ENCODE data around the gene ZBTB20. TPM values are rescaled to one million over a fixed set of nuclear protein-coding genes. Genes with fewer than 3 reads are reported as not detected.
"Not testable (repeated sequence)": the region's sequence is repeated elsewhere in the genome, so short reads cannot be mapped to it uniquely, and the experiment has no call there.

Gene ZBTB20
- 8.8 and 10.4 TPM in 2 replicates for total RNA-seq

DNA sequence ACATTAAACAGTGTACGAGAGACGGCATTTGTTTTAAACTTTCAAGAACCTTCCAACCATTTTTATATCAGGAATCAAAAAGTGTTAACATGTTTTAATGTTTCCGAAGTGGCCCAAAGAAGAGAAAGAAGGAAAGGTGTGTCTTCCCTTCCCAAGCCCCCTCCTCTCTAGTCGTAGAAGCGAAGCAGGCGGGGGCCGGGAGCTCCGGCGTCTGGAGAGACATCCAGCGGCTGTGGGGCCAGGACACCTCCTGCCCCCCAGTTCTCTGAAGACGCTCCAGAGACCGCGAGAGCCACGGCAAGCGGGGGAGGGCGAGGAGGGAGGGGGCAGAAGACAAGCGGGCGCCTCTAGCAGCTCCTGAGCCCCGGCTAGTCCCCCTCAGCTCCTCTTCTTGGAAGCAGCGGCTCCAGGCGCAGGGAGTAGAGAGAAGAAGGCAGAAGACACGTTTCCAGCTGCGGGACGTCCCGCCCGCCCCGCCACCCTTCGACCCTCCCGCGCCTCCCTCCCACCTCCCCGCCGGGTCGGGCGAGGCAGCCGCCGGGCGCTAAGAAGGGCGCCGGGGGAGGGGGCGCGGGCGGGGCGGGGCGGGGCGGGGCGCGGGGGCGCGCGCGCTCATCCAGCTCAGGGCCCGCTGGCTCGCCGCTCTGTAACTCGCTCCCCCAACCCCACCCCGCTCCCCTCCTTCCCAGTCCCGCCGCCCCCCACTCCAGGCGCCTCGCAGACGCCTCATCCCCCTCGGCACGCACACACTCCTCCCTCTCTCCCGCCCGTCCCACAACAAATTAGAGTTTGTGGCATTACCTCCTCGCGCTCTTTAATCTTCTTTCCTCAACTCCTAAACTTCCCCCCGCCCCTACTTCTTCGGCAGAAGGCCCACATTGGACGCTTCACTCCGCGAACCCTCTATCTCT, at the start of gene ZBTB20:
ZBTB20 (minus strand) TSS at position 871 of the 911 bp plus-strand sequence.
- DNase-seq (ENCODE audit: low read depth, low spot score): no peak

DNA sequence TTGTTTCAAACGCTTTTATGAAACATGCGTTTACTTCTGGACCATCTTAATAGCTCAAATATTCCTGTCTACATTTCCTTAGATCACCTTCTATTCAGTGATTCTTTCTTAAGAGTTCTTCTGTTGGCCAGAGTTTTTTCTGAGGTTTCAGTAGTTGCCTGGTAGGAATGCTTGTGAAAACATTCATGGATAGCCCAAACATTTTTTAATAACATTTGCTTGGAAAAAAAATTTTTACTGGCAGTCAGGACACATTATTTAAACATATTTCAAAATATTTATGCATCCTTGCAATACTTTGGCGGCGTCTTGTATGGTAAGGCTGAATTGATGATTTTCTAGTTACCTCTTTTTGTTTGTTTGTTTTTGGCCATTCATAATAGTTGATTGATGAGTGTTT, 47.4 kb upstream of the ZBTB20 start:
- no peak for DNase-seq (ENCODE audit: low read depth, low spot score)

DNA sequence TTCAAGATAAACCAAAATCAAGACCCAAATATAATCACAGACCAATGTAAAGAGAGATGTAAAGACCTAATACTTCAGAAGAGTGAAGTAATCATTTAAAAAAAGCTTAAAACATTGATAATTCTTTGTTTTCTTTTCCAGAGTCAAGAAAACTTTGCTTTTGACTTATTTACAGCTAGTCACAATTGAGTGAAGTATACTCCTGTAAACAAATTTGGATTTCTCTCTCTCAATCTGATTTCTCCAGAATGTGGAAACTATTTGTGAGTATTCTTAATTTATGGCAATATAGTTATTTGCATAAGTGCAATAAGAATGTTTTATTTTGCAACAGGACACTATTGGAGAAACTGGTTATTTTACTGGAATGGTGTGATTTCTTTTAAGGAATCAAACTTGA, 43.7 kb upstream of the ZBTB20 start:
- no peak for DNase-seq (ENCODE audit: low read depth, low spot score)

DNA sequence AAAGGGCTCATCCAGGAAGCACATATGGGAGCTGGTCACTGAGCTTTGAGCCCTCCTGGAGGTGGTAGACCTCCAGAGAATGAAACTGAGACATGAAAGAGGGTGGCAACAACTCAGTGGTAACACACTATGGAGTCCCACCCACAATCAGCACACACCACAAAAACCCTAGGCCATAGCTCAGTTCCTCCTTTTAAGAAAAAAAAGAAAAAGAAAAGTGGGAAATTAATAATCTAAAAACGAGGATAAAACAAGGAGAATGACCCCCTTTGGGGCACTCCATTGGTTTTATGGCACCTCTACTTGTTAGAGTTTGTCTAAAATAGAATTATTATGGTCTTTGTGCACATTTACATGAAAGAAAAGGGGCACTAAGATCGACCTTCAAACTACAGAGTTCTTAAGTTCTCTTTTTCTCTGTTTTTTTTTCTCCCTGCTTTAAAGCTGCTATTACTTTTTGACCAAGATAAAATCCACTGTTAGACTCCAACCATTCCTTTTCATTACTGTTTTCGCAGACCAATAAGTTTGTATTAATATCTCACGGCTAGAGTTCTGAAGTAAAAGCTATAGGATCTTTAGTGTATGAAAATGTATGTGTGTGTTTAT, 40.2 kb upstream of the ZBTB20 start:
- DNase-seq (ENCODE audit: low read depth, low spot score): no peak

DNA sequence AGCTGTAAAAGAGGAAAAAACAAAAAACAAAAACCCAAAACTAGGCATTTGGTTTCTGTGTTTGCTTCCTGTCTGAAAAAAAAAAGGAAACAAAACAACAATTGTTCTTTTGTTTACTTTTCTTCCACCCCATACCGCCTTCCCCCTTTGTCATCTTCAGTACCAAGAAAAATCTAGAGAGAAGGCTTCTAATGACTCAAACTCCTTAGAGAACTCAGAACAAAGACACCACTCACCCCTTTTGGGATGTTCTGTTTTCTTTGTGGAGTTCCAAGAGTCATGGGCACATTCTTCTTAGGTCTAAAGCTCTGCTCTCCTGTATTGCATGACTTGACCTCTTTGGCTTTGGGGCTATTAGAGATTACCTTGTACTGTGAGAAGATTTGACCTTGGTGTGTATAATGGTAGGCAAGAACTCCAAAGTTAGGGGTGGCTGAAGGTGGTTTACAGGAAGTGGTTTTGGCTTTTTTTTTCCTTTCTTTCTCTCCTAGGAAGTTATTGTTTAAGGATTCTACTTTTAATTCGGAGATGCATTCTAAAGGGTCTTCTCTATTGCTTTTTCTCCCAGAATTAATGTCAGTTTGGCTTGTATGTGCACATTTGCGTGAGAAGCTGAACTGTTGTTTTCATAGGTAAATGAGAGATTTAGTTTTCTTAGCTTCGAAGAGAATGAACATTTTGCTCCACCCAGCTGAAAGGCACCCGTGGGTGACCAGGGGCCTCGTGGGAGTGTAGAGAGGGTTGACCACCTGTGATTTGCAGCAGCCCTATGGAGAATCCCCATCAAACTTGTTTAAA, 39.5 kb upstream of the ZBTB20 start:
- no peak for DNase-seq (ENCODE audit: low read depth, low spot score)

DNA sequence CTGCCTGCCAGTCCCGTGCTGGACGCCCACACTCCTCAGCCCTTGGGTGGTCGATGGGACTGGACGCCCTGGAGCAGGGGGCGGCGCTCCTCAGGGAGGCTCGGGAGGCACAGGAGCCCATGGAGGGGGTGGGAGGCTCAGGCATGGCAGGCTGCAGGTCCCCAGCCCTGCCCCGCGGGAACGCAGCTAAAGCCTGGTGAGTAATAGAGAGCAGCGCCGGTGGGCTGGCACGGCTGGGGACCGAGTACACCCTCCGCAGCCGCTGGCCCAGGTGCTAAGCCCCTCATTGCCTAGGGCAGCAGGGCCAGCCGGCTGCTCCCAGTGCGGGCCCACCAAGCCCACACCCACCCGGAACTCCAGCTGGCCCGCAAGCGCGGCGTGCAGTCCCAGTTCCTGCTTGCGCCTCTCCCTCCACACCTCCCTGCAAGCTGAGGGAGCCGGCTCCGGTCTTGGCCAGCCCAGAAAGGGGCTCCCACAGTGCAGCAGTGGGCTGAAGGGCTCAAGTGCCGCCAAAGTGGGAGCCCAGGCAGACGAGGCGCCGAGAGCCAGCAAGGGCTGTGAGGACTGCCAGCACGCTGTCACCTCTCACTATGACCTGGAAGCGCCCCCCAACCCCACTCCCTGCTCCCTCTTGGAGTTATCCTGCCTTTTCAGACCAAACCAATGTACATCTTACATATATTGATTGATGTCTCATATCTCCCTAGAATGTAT, 37.9 kb upstream of the ZBTB20 start:
- not testable (repeated sequence) for DNase-seq (ENCODE audit: low read depth, low spot score)

DNA sequence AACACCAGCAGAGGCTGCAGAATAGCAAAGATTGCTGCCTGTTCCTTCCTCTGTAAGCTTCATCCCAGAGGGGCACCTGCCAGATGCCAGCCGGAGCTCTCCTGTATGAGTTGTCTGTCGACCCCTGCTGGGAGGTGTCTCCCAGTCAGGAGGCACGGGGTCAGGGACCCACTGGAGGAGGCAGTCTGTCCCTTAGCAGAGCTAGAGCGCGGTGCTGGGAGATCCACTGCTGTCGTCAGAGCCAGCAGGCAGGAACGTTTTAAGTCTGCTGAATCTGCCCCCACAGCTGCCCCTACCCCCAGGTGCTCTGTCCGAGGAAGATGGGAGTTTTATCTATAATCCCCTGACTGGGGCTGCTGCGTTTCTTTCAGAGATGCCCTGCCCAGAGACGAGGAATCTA, 31.8 kb upstream of the ZBTB20 start:
- not testable (repeated sequence) for DNase-seq (ENCODE audit: low read depth, low spot score)

DNA sequence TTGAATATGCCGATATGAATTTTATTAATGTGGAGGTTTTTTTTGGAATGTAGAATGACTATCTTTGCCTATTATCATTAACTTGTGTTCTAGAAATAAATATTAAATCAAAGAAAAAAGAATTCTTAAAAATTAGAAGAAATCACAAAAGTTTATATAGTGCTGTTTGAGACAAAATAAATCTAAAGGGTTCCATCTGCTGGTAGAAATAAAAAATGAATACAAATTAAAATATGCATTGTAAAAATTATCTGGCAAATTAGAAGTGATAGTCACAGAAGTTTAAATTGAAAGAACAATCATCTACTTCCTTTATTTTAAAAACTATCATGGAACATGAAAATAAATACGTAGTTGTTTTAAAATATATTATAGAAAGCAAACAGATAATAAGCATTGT, 22.7 kb upstream of the ZBTB20 start:
- no peak for DNase-seq (ENCODE audit: low read depth, low spot score)

DNA sequence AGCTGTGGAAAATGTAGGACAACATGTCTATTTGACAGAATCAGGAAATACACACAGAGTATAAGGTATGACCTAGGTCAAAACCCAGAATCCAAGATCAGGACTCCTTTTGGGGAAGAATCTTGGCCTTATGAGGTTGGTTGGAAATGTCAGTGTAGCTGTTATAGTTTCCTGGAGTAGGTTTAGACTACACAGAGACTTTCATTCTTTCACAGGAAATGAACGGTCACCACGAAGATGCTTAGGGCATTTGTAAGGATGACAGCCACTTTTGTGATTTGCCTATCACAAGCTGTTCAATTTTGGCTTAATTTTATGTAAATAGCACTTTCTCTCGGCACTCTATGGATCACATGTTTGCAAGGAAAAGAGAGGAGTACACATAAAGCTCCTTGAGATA, 18.6 kb upstream of the ZBTB20 start:
- no peak for DNase-seq (ENCODE audit: low read depth, low spot score)

DNA sequence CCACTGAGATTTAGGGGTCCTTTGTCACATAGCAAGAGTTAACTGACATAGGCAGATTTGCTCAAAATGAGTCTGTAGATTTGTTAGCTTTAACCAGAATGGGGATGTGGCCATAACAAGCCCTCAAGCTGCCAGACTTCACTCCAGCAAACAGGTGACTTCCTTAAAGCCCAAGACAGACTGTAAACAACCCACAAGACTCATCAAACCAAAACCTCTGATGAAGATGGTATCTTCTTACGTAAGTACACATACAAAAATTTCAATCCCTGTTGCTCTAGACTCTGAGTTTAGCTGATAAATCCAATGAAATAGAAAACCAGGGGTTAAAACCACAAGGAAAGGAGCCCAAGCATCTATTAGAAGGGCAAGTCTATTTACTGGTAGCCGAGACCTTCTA, 18.2 kb upstream of the ZBTB20 start:
- DNase-seq (ENCODE audit: low read depth, low spot score): no peak

DNA sequence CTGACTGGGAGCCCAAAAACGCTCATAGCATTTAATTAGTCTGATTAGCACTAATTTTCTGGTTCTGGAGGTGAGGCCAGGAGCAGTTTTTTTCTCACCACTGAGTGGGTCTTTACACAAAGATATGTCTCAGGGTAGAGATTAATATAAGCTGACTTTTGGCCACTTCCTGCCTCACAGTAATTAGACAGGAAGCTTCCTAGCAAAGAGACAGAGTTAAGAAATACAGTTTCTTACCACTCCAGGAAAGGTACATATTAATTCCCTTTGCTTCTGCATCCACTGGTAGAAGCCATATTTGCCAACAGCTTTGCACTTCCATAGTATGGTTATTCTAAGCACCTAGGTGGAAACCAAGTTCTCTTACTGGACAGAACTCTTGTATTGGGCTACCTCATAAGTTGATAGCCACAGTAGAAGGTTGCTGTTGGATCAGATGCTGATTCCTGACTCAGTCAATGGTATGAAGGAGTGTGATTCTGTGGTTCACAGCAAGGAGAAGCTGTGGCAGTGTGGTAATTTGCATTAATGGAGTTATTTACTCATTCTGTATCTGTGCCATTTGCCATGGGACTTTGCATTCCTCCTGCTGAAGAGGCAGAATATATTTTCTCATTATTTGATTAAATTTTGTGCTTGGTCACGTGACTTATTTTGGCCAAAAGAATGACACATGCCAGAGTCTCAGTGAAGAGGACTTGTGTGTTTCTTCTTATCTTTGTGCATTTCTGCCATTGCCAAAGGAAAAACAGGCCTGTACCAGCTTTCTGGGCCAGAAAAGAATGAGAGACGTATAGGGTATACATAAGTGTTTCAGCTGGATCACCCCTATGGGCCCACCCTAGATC, 17.5 kb upstream of the ZBTB20 start:
- no peak for DNase-seq (ENCODE audit: low read depth, low spot score)

DNA sequence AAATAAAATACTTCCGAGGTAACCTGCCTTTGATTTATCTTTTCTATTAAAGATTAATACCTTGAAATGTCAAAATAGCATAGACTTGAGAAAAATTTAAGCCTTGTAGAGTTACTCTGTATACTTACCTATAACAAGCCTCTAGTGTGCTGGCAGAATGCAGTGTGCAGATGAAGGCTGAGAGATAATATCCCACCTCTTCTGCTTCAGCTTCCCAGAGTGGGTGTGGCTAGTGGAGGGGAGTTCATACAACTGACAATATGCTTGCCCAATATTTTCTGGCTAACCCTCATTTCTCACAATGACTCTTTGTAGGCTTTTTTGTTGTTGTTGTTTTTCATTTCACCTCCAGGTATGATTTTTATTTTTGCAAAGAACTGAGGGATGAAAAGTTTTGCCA, 15.7 kb upstream of the ZBTB20 start:
- no peak for DNase-seq (ENCODE audit: low read depth, low spot score)

DNA sequence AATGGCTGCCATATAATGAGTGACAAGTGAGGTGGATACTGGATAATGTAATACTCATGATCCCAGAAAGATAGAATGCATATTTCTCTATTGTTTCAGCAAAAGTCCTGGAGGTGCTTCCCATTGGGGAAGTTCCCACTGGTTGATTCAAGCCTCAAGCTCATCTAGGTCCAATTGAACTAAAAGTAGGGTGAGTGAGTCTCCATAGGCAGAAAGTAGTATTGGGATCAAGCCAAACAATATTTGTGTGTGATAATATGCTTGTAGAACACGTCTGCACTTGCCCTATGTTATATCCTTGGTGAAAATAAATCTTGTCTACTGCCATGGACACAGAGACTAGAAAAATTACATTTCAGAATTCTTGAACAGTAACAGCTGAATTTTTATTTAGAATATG, 14.8 kb upstream of the ZBTB20 start:
- DNase-seq (ENCODE audit: low read depth, low spot score): no peak

DNA sequence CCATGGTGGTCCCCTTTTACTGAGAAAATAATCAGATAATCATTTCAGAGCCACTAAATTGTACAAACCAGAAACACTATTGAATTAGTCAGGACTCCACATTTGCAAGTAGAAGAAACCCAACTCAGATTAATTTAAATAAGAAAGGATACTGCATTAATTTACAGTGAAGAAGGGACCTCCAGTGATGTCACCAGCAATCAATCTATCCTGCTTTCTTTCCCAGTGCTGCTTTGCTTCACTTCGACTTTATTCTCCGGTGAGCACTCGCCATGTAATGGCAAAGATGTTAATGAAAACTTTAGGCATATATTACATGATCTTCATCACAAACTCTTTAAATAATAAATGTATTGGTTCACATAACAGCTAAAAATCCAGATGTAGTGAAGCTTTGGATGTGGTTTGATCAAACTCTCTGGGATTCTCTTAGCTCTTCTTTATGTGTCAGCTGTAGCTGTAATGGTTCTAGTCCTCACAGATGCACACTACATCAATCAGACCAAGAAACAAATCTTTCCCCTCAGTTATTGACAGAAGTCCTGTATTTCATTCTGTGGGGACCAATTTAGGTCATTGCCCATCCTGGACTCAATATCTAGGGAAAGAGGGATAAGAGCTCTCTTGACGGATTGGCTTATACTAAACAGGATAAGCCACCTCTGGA, 14.2 kb upstream of the ZBTB20 start:
- DNase-seq (ENCODE audit: low read depth, low spot score): no peak

DNA sequence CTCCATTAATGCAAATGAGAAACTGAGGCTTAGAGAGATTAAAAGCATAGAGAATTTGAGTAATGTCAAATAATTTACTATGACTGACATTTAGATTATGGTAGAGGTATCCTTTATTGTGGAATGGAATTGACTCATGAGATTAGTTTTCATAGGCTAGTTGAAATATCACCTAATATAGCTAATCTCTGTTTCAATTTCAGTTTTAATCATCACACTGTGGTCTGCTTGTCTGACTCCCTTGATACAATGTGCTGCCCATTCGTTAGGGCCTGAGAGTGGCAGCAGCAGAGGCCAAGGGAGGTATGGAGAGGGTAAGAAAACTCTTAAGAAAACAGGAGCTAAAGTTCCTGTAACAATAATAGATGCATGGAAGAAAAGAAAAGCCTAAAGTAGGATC, 13.2 kb upstream of the ZBTB20 start:
- DNase-seq (ENCODE audit: low read depth, low spot score): no peak

DNA sequence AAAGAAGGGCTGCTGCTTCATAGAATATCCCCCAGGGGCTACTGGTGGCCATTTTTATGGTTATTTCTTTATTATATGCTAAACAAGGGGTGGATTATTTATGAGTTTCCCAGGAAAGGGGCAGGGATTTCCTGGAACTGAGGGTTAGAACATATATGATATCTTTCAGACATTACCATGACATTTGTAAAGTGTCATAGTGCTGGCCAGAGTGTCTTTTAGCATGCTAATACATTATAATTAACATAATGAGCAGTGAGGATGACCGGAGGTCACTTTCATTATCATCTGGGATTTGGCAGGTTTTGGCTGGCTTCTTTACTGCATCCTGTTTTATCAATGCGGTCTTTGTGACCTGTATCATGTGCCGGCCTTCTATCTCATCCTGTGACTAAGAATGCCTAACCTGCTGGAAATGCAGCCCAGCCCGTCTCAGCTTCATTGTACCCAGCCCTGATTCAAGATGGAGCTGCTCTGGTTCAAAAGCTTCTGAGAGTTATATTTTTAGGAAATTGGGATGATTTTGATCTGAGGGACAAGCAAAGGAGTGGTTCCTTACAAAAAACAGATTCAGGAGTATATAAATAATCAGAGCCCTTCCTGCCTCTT, 9.1 kb upstream of the ZBTB20 start:
- no peak for DNase-seq (ENCODE audit: low read depth, low spot score)

DNA sequence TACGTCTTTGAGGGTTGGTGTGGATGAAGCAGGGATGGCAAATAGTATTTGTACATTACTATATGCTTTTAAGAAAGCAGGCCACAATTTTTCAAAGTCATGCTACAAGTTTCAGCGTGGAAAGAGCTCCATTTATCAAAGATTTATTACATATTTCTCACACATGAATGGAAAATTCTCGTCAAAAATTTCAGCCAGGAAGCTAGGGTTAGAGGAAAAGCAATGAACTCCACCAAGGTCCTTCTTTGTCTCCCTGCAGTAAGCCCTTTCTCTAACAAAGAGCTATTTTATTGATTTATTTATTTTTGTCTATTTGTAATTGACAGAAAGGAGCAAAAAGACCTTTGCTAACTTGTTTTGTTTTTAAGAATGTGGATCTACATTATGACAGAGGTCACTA, 7.5 kb upstream of the ZBTB20 start:
- no peak for DNase-seq (ENCODE audit: low read depth, low spot score)

DNA sequence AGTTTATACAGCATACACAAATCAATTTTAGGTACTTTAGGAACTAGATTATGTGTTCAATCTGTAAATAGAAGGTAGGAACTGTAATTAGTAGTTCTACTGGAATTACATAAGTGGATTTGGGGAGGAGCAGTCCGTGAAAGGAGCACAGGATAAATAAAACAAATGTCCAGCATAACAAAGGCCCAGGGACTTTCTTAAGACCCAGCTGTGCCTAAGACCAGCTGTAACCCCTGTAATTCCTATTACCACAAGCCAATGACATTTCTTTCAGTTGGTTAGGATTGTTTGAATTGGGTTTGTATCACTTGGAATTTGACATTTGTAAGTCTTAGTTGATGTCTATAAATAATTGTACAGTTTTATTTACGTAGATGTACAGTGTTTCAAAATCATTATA, 4.8 kb upstream of the ZBTB20 start:
- no peak for DNase-seq (ENCODE audit: low read depth, low spot score)

DNA sequence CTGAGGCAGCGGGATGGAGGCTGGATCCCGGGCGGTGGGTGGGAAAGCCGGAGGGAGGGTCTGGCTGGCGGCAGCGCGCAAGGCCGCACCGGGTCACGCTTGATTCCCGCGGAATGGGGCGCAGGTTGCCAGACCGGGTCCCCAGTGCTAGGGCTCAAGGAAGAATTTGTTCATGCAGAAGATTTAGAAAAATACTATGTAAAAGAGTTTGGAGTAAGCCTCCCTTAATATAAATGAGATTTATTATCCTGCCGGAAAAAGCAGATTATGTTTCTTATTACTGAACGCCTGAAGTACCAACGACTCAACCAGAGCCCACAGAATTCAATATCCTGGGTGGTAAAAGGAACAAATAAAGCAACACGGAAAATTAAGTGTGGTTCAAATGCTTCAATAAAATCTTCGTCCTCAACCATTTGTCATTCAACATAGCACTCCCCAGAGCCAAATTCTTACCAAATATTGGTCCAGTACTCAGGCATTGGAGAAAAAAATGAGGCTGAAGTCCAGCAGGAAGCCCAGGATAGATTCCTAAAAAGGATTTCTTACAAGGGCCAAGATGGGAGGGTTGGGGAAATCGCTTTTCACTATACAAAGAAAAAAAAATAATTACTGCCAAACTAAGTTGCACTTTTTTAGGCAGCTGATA, 1.2 kb upstream of the ZBTB20 start:
- no peak for DNase-seq (ENCODE audit: low read depth, low spot score)
